ENCODE results near the gene ENTPD1. TPM values are rescaled to one million over a fixed set of nuclear protein-coding genes. Genes with fewer than 3 reads are reported as not detected.
"Not testable (repeated sequence)": the region's sequence is repeated elsewhere in the genome, so short reads cannot be mapped to it uniquely, and the experiment has no call there.

Gene ENTPD1
- total and polyA plus RNA-seq, 9 of the 15 experiments (the other 6 are each of a cell fraction or from before 2014, with no cell fraction given): 0.07 to 1.5 (median 0.37) TPM

- in situ Hi-C loops (cut with MboI): no loop called here
- Histone ChIP-seq H3K79me2 (ENCODE audit: control insufficient read depth, insufficient read depth, low read length) (no peaks in the 10 kb centered on the region), H3K9me3 (replicated peaks; ENCODE audit: control insufficient read depth, insufficient read depth, low read depth, low read length) (no peaks in the 10 kb centered on the region), H3K4me2 (ENCODE audit: insufficient read depth, low read length) (no peak overlapping the region), H2AFZ (ENCODE audit: low read depth, low read length) (no peak overlapping the region), H3K9me1 (ENCODE audit: control insufficient read depth, insufficient read depth, low read length) (no peaks in the 10 kb centered on the region), H3K4me3 (no peak overlapping the region), H3K27me3 (ENCODE audit: control insufficient read depth in 2 of 2, insufficient read depth in 2 of 2, low read length in 2 of 2) (no peaks in the 10 kb centered on the region), H3K9ac (ENCODE audit: insufficient read depth in 1 of 2, low read depth in 2 of 2, low read length in 2 of 2) (no peak overlapping the region), H3K27ac (ENCODE audit: extremely low read depth, low read depth, low read length) (no peak overlapping the region), H4K20me1 (replicated peaks; ENCODE audit: control insufficient read depth, insufficient read depth, low read length) (no peaks in the 10 kb centered on the region), H3K36me3 (ENCODE audit: control insufficient read depth, insufficient read depth, low read length) (peaks cover 20% of the 10 kb centered on the region; the same call in 1 of the 3 replicates), H3K4me1 (replicated peaks in 1 of 2; ENCODE audit: control insufficient read depth in 2 of 2, insufficient read depth in 2 of 2, low read length in 2 of 2) (no peaks in the 10 kb centered on the region)
- ChIA-PET CTCF (ENCODE audit: low intra/inter-chr PET ratio) (no interaction called here), POLR2A (interaction anchor here (1.0 to 1.4 kb wide), 2 partner anchors 12 to 14 kb away, joined by 3 to 5 read pairs; no protein-coding TSS in a partner anchor)
- ATAC-seq: no peak
- TF ChIP-seq U2AF2 (optimal IDR thresholded peaks at IDR 0.05; ENCODE audit: low read depth, low read length): no peak
- TF ChIP-seq POLR2H (tag; IDR thresholded peaks at IDR 0.05; ENCODE audit: low read depth): no peak
- TF ChIP-seq ZHX1 (conservative IDR thresholded peaks at IDR 0.05; ENCODE audit: low read length): no peak
- no peak for TF ChIP-seq ELF2 (CRISPR knock-in tag; IDR thresholded peaks at IDR 0.05)
- DNase-seq (ENCODE audit: extremely low read depth in 1 of 4, low spot score in 3 of 4): no peak
- WGBS (ENCODE audit: insufficient coverage, low coverage, missing lambda C conversion rate): 84% methylated on average over 4 of the region's 4 CpGs
- FAIRE-seq: no peak
- intact Hi-C loops (cut with micrococcal nuclease): no loop called here
- no TSS peak for BruUV-seq (replicated peaks)
Observed at GRCh38 chr10:95873651-95874050, 117.7 kb downstream of the ENTPD1 start.

- H3K9me1 ChIP-seq (ENCODE audit: control insufficient read depth, insufficient read depth, low read length); FAIRE-seq; H3K4me1 ChIP-seq (replicated peaks in 1 of 2; ENCODE audit: control insufficient read depth in 2 of 2, insufficient read depth in 2 of 2, low read length in 2 of 2); H2AFZ ChIP-seq (ENCODE audit: low read depth, low read length); H3K9me3 ChIP-seq (replicated peaks; ENCODE audit: control insufficient read depth, insufficient read depth, low read depth, low read length); H3K4me2 ChIP-seq (ENCODE audit: insufficient read depth, low read length); H3K4me3 ChIP-seq; ATAC-seq; H3K9ac ChIP-seq (ENCODE audit: insufficient read depth in 1 of 2, low read depth in 2 of 2, low read length in 2 of 2); H3K79me2 ChIP-seq (ENCODE audit: control insufficient read depth, insufficient read depth, low read length); H4K20me1 ChIP-seq (replicated peaks; ENCODE audit: control insufficient read depth, insufficient read depth, low read length); in situ Hi-C loops (cut with MboI); DNase-seq (ENCODE audit: extremely low read depth in 1 of 4, low spot score in 3 of 4); CTCF ChIA-PET (ENCODE audit: low intra/inter-chr PET ratio); H3K27ac ChIP-seq (ENCODE audit: extremely low read depth, low read depth, low read length); H3K27me3 ChIP-seq (ENCODE audit: control insufficient read depth in 2 of 2, insufficient read depth in 2 of 2, low read length in 2 of 2); intact Hi-C loops (cut with micrococcal nuclease); BruUV-seq (replicated peaks): not testable (repeated sequence)
- peaks cover 20% of the 10 kb centered on the region; the same call in 1 of the 3 replicates for H3K36me3 ChIP-seq (ENCODE audit: control insufficient read depth, insufficient read depth, low read length)
- POLR2A ChIA-PET: interaction anchor here (0.6 to 1.4 kb wide), 3 partner anchors 13 to 28 kb away, joined by 3 to 5 read pairs (median 3); no protein-coding TSS in a partner anchor
Observed at GRCh38 chr10:95874783-95875182, 118.8 kb downstream of the ENTPD1 start.

Measured in K562 (cell line).